ENCODE results near the gene CHD2. TPM values are rescaled to one million over a fixed set of nuclear protein-coding genes. Genes with fewer than 3 reads are reported as not detected.

The CHD2 gene
- total RNA-seq, 4 donors from 2014 or later: 109 to 370 (median 161) TPM

GRCh38 chr15:93019090-93019489, 119.0 kb downstream of the CHD2 start:
- Histone ChIP-seq H3K36me3 (peaks cover 0 to 99% (median 0%) of the 10 kb centered on the region in 3 donors), H3K9me3 (no peaks in the 10 kb centered on the region), H3K4me3 (no peak overlapping the region), H3K4me1 (no peaks in the 10 kb centered on the region), H3K27me3 (no peaks in the 10 kb centered on the region), H3K27ac (no peak overlapping the region)
- TF ChIP-seq POLR2A (IDR thresholded peaks at IDR 0.05): no peak
- no peak for TF ChIP-seq CTCF (IDR thresholded peaks at IDR 0.05)
- DNase-seq: no peak

GRCh38 chr15:93019971-93020370, 119.8 kb downstream of the CHD2 start:
- no peaks in the 10 kb centered on the region for H3K4me1 ChIP-seq
- no peak for TF ChIP-seq CTCF (IDR thresholded peaks at IDR 0.05)
- TF ChIP-seq POLR2A (IDR thresholded peaks at IDR 0.05): no peak
- no peaks in the 10 kb centered on the region for H3K9me3 ChIP-seq
- no peak overlapping the region for H3K4me3 ChIP-seq
- no peaks in the 10 kb centered on the region for H3K27me3 ChIP-seq
- peaks cover 0 to 99% (median 0%) of the 10 kb centered on the region in 3 donors for H3K36me3 ChIP-seq
- H3K27ac ChIP-seq: no peak overlapping the region
- peak in 1 of 3 donors; percentile 44 for DNase-seq

GRCh38 chr15:93020976-93021772, 121.0 kb downstream of the CHD2 start:
- Histone ChIP-seq H3K36me3 (peaks cover 0 to 99% (median 0%) of the 10 kb centered on the region in 3 donors), H3K27ac (no peak overlapping the region), H3K9me3 (no peaks in the 10 kb centered on the region), H3K4me1 (no peaks in the 10 kb centered on the region), H3K27me3 (no peaks in the 10 kb centered on the region), H3K4me3 (no peak overlapping the region)
- TF ChIP-seq CTCF (IDR thresholded peaks at IDR 0.05) (no peak), POLR2A (IDR thresholded peaks at IDR 0.05) (no peak)
- no peak for DNase-seq

GRCh38 chr15:93024293-93024692, 124.2 kb downstream of the CHD2 start:
- no peak for DNase-seq
- H3K27ac ChIP-seq: no peak overlapping the region
- H3K4me1 ChIP-seq: peaks cover 0 to 11% (median 0%) of the 10 kb centered on the region in 4 donors
- peaks cover 0 to 72% (median 0%) of the 10 kb centered on the region in 3 donors for H3K36me3 ChIP-seq
- no peak overlapping the region for H3K4me3 ChIP-seq
- H3K27me3 ChIP-seq: no peaks in the 10 kb centered on the region
- H3K9me3 ChIP-seq: no peaks in the 10 kb centered on the region
- TF ChIP-seq POLR2A (IDR thresholded peaks at IDR 0.05) (no peak), CTCF (IDR thresholded peaks at IDR 0.05) (no peak)

- Histone ChIP-seq H3K4me3 (no peak overlapping the region), H3K27ac (no peak overlapping the region), H3K9me3 (no peaks in the 10 kb centered on the region), H3K27me3 (no peaks in the 10 kb centered on the region), H3K36me3 (peaks cover 0 to 66% (median 0%) of the 10 kb centered on the region in 3 donors), H3K4me1 (peaks cover 0 to 18% (median 0%) of the 10 kb centered on the region in 4 donors)
- no peak for TF ChIP-seq CTCF (IDR thresholded peaks at IDR 0.05)
- no peak for TF ChIP-seq POLR2A (IDR thresholded peaks at IDR 0.05)
- DNase-seq: peak in 1 of 3 donors; percentile 36
Observed at GRCh38 chr15:93024716-93025624, 124.8 kb downstream of the CHD2 start.
